Vagina (tissue), 2 donors: ENCODE results near the gene TNNC1. TPM values are rescaled to one million over a fixed set of nuclear protein-coding genes. Genes with fewer than 3 reads are reported as not detected.

ENCODE experiments used
- DNase-seq, 2 donors: peaks; one replicate each; pipeline ENCODE4 v3.0.0-alpha.2; 2017; ENCODE audit errors: extremely low spot score in 2 of 2
- H3K27ac ChIP-seq: fragments of 200-600 bp; sonication (generic); one replicate; pipeline ENCODE4 v1.5.1; 2019
- H3K27me3 ChIP-seq: fragments of 200-600 bp; sonication (generic); one replicate; pipeline ENCODE4 v1.5.1; 2019
- H3K36me3 ChIP-seq, 2 donors: fragments of 200-600 bp; sonication (generic); one replicate each; pipeline ENCODE4 v1.5.1; 2017 to 2019
- H3K4me1 ChIP-seq: fragments of 200-600 bp; sonication (generic); one replicate; pipeline ENCODE4 v1.5.1; 2019
- H3K4me3 ChIP-seq, 2 donors: fragments of 200-600 bp; sonication (generic); 1 replicate in 1 of 2; 2 replicates in 1 of 2; pipeline ENCODE4 v1.5.1; 2016 to 2019
- H3K9me3 ChIP-seq: fragments of 200-600 bp; sonication (generic); one replicate; pipeline ENCODE4 v1.5.1; 2019
- POLR2A ChIP-seq, 2 donors: fragments of 450-650 bp; IDR thresholded peaks; one replicate each; pipeline ENCODE4 v1.6.1; 2017; ENCODE audit warnings: antibody characterized with exemption in 2 of 2, mild to moderate bottlenecking in 2 of 2, moderate library complexity in 2 of 2
- POLR2AphosphoS5 ChIP-seq, 2 donors: sonication (generic); formaldehyde crosslinking; IDR thresholded peaks; one replicate each; pipeline ENCODE4 v1.9.0; 2017; ENCODE audit warnings: antibody characterized with exemption in 2 of 2, mild to moderate bottlenecking in 2 of 2, low read depth in 1 of 2; ENCODE audit not compliant: insufficient read depth in 1 of 2
- intact Hi-C: fragments of 100-400 bp; cut with DNase I; formaldehyde crosslinking; loops from one replicate; pipeline ENCODE4 v1.15.1; 2023
- total RNA-seq: library from RNA; depleted of rRNA; stranded (reverse); fragments of >200 nt; gene quantifications from one replicate; pipeline ENCODE4 v1.2.3, GENCODE V29; 2016
- TF ChIP-seq, protein P1 (sequence below), 3 experiments: fragments of 450-650 bp in 2 of 3; fragments of 200-600 bp in 1 of 3; sonication (generic) in 1 of 3; IDR thresholded peaks; one replicate each; pipeline ENCODE4 v1.5.1; 2017 to 2019; ENCODE audit warnings: antibody characterized with exemption in 3 of 3, mild to moderate bottlenecking in 2 of 3, moderate library complexity in 2 of 3

The TNNC1 gene
- total RNA-seq, 1 donor from 2014 or later, result 1.7 TPM

DNA sequence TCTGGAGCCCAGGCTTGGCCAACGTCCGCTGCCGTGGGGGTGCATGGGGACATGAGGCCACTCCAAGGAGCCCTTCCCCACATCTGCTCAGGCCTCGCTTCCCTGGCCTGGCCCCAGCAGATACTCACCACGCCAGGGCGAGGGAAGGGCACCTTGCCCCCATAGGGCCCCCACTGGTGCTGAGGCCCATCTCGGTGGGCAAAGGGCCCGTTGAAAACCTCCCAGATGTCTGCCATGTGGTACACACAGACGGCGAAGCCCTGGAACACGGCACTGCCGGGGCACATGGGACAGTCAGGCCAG, 13.6 kb downstream of the TNNC1 start:
- Histone ChIP-seq H3K27me3 (no peaks in the 10 kb centered on the region), H3K27ac (no peak overlapping the region), H3K9me3 (no peaks in the 10 kb centered on the region), H3K36me3 (no peaks in the 10 kb centered on the region), H3K4me1 (peaks cover 25% of the 10 kb centered on the region), H3K4me3 (no peak overlapping the region)
- intact Hi-C loops, result no loop called here
- DNase-seq, result no peak
- TF ChIP-seq POLR2AphosphoS5 (IDR thresholded peaks at IDR 0.05; ENCODE audit: insufficient read depth in 1 of 2, low read depth in 1 of 2) (no peak), POLR2A (IDR thresholded peaks at IDR 0.05) (no peak)
- TF ChIP-seq, protein P1, sequence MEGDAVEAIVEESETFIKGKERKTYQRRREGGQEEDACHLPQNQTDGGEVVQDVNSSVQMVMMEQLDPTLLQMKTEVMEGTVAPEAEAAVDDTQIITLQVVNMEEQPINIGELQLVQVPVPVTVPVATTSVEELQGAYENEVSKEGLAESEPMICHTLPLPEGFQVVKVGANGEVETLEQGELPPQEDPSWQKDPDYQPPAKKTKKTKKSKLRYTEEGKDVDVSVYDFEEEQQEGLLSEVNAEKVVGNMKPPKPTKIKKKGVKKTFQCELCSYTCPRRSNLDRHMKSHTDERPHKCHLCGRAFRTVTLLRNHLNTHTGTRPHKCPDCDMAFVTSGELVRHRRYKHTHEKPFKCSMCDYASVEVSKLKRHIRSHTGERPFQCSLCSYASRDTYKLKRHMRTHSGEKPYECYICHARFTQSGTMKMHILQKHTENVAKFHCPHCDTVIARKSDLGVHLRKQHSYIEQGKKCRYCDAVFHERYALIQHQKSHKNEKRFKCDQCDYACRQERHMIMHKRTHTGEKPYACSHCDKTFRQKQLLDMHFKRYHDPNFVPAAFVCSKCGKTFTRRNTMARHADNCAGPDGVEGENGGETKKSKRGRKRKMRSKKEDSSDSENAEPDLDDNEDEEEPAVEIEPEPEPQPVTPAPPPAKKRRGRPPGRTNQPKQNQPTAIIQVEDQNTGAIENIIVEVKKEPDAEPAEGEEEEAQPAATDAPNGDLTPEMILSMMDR (IDR thresholded peaks at IDR 0.05), result no peak

DNA sequence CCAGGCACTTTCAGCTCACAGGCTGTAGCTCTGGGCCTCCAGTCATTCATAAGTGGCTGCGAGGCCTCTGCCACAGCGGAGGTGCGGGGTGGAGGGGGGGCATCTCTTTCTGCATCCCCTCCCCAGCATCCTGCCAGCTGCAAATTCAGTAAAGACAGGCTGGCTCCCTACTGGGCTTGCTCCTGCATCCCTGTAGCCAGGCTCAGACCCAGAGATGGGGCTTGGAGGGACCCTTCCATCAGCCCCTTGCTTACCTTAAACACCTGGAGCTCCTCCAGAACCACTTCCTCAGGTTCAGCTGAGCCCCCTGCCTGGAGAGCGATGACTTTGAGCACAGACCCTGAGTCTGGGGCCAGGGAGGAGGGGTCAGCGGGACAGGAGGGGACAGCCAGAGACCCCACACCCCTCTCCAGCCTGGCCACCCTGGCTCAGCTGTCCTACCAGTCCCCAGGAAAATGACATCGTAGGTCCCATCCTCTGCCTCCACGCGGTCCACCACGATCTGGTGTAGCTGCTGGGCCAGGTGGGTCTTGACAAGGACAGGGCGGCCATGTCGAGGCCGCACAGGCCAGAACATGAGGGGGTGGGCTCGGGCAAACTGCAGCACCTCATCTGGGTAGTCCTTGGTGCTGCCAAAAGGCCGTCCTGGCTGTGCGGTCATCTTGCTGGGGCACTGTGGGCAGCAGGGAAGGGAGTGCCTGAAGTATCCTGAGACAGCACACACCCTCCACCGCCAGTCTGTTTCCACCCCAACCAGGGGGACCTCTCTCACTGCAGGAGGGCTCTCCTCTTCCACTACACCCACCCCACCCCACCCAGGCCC, 14.2 kb downstream of the TNNC1 start:
- H3K36me3 ChIP-seq, result no peaks in the 10 kb centered on the region
- no peak overlapping the region for H3K4me3 ChIP-seq
- TF ChIP-seq, protein P1 (IDR thresholded peaks at IDR 0.05), result no peak
- TF ChIP-seq POLR2A (IDR thresholded peaks at IDR 0.05) (no peak), POLR2AphosphoS5 (IDR thresholded peaks at IDR 0.05; ENCODE audit: insufficient read depth in 1 of 2, low read depth in 1 of 2) (no peak)
- H3K27ac ChIP-seq, result no peak overlapping the region
- no peak for DNase-seq
- H3K4me1 ChIP-seq, result peaks cover 25% of the 10 kb centered on the region
- H3K9me3 ChIP-seq, result no peaks in the 10 kb centered on the region
- intact Hi-C loops, result no loop called here
- no peaks in the 10 kb centered on the region for H3K27me3 ChIP-seq

DNA sequence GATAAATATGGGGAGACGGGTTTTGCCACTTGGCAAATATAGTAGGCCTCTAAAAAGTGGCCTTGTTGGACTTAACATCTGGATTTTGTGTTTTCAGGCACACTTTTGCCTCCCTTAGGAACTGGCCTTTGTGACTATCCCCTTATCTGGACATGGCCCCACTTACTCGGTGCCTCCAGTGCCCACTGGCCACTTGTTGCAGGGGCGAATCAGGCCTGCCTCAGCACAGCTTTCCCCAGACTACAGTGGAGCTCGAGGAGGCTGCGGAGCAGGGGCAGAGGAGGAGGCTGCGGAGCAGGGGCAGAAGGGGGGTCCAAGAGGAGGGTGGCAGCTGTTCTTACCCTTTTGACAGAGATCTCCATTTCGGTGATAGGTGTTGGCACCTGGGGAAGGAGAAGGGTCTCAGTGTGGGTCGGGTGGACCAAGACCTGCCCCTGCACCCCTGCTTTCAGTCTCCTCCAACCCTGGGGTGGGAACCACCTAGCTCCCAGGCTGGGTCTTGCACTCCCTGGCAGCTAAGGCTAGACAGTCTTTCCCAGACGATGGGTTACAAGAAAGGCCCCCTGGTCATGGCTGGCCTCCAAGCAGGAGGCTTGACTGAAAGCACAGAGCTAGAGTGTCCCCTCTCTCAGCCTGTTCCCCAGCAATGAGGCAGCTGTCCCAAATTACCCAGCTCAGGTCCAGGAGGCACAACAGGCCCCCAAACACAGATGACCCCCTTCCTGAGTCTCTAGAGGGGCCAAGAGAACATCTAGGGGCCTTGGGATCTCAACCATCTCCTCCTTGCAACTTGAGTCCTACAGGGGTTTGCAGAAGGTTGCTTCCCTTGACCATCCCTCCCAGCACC, 15.0 kb downstream of the TNNC1 start:
- no peak overlapping the region for H3K4me3 ChIP-seq
- no peaks in the 10 kb centered on the region for H3K9me3 ChIP-seq
- H3K4me1 ChIP-seq, result peaks cover 28% of the 10 kb centered on the region
- DNase-seq, result no peak
- H3K36me3 ChIP-seq, result no peaks in the 10 kb centered on the region
- no peak overlapping the region for H3K27ac ChIP-seq
- TF ChIP-seq POLR2AphosphoS5 (IDR thresholded peaks at IDR 0.05; ENCODE audit: insufficient read depth in 1 of 2, low read depth in 1 of 2) (no peak), POLR2A (IDR thresholded peaks at IDR 0.05) (no peak)
- TF ChIP-seq, protein P1 (IDR thresholded peaks at IDR 0.05), result no peak
- no peaks in the 10 kb centered on the region for H3K27me3 ChIP-seq
- intact Hi-C loops, result no loop called here

DNA sequence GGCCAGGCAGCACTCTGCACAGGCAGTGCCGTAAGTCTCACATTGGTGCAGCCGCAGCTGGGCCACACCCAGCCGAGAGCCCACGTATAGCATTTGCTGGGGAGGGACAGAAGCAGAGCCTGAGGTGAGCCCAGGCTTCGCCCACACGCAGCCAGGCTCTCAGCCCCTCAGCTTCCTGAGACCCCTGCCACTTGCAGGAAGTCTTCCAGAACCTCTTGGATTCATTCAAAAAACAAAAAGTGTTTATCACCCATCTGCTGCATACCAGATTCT, 15.8 kb downstream of the TNNC1 start:
- DNase-seq, result no peak
- intact Hi-C loops, result no loop called here
- Histone ChIP-seq H3K4me1 (peaks cover 35% of the 10 kb centered on the region), H3K27me3 (no peaks in the 10 kb centered on the region), H3K36me3 (no peaks in the 10 kb centered on the region), H3K4me3 (no peak overlapping the region), H3K9me3 (no peaks in the 10 kb centered on the region), H3K27ac (no peak overlapping the region)
- TF ChIP-seq, protein P1 (IDR thresholded peaks at IDR 0.05), result no peak
- no peak for TF ChIP-seq POLR2AphosphoS5 (IDR thresholded peaks at IDR 0.05; ENCODE audit: insufficient read depth in 1 of 2, low read depth in 1 of 2)
